Left ventricle myocardium inferior (tissue), 1 donor: ENCODE measurements around the gene SEC11C. TPM values are rescaled to one million over a fixed set of nuclear protein-coding genes. Genes with fewer than 3 reads are reported as not detected.

Experiments used
- DNase-seq: peaks from one replicate; pipeline ENCODE4 v3.0.0-alpha.2; 2020
- H3K27ac ChIP-seq: fragments of 200-600 bp; replicated peaks from 2 replicates; pipeline ENCODE4 v1.8.0; 2021
- H3K27me3 ChIP-seq: fragments of 200-600 bp; 2 replicates; pipeline ENCODE4 v1.8.0; 2021; ENCODE audit warnings: low read depth
- H3K36me3 ChIP-seq: fragments of 200-600 bp; 2 replicates; pipeline ENCODE4 v1.8.0; 2021
- H3K4me1 ChIP-seq: fragments of 200-600 bp; 2 replicates; pipeline ENCODE4 v1.8.0; 2021
- H3K4me3 ChIP-seq: fragments of 200-600 bp; 2 replicates; pipeline ENCODE4 v1.8.0; 2021; ENCODE audit warnings: mild to moderate bottlenecking, moderate library complexity
- H3K9me3 ChIP-seq: fragments of 200-600 bp; replicated peaks from 2 replicates; pipeline ENCODE4 v1.8.0; 2021
- intact Hi-C: fragments of 100-400 bp; cut with micrococcal nuclease; formaldehyde crosslinking; loops from one replicate; pipeline ENCODE4 v1.11.0; 2022
- total RNA-seq: library from RNA; stranded (reverse); fragmentation: NEBNext Ultra II Directional; extraction: Animal tissue kit (Norgen Biotek cat#: 25700); gene quantifications from one replicate; pipeline ENCODE4 v1.2.1, GENCODE V29; 2021
- TF ChIP-seq, protein P1 (sequence below): fragments of 200-600 bp; IDR thresholded peaks from 2 replicates; pipeline ENCODE4 v1.8.0; 2021; ENCODE audit warnings: antibody characterized with exemption, mild to moderate bottlenecking, borderline replicate concordance
- donor health status: DM: no; HTN: yes; CAD: no; lungs with severe emphysema.

SEC11C gene
- total RNA-seq, 1 donor from 2014 or later = 24.4 TPM

DNA sequence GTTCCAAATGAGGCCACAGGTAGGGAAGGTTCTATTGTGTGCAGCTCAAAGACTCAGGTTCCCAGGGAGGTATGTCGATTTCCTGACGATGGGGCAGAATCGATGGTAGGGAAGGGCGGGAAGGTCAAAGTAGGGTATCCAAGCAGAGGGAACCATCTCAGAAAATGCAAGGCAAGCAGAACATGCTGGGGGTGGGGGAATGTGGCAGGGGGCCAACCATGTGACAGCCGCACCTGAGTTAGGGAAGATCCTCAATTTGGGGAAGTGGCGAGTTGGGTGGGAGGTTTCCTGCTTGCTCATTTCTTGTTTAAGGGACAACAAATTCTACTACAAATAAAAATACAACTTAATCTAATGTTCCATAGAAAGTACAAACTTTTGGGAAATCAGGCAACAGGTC is 58.5 kb downstream of the SEC11C start:
- Histone ChIP-seq H3K4me3 (no peak overlapping the region), H3K27ac (no peak overlapping the region), H3K36me3 (no peaks in the 10 kb centered on the region), H3K9me3 (no peaks in the 10 kb centered on the region), H3K27me3 (peaks cover 12% of the 10 kb centered on the region), H3K4me1 (no peaks in the 10 kb centered on the region)
- no peak for DNase-seq
- TF ChIP-seq, protein P1, sequence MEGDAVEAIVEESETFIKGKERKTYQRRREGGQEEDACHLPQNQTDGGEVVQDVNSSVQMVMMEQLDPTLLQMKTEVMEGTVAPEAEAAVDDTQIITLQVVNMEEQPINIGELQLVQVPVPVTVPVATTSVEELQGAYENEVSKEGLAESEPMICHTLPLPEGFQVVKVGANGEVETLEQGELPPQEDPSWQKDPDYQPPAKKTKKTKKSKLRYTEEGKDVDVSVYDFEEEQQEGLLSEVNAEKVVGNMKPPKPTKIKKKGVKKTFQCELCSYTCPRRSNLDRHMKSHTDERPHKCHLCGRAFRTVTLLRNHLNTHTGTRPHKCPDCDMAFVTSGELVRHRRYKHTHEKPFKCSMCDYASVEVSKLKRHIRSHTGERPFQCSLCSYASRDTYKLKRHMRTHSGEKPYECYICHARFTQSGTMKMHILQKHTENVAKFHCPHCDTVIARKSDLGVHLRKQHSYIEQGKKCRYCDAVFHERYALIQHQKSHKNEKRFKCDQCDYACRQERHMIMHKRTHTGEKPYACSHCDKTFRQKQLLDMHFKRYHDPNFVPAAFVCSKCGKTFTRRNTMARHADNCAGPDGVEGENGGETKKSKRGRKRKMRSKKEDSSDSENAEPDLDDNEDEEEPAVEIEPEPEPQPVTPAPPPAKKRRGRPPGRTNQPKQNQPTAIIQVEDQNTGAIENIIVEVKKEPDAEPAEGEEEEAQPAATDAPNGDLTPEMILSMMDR = no peak
- intact Hi-C loops = no loop called here

DNA sequence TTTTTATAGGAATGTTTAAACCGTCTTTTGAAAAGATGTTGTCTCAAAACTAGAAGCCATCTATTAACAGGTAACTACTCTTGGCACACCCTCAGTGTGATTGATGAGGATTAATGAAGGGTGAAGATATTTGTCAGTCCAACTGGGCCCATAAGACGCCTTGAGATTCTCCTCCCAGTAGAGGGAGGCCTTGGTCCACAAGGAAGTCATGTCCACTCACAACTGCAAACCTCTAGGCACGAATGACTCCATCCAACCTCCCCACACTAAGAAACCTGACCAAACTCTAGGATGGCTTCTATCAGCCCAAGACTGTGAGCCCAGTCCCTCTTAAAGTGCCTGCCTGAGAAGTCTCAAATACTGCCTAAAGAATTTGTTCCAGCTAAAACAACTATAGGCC is 61.1 kb downstream of the SEC11C start:
- intact Hi-C loops = no loop called here
- DNase-seq = no peak
- Histone ChIP-seq H3K27ac (no peak overlapping the region), H3K36me3 (no peaks in the 10 kb centered on the region), H3K4me1 (no peaks in the 10 kb centered on the region), H3K4me3 (no peak overlapping the region), H3K9me3 (no peaks in the 10 kb centered on the region), H3K27me3 (peaks cover 12% of the 10 kb centered on the region)
- TF ChIP-seq, protein P1 = no peak

DNA sequence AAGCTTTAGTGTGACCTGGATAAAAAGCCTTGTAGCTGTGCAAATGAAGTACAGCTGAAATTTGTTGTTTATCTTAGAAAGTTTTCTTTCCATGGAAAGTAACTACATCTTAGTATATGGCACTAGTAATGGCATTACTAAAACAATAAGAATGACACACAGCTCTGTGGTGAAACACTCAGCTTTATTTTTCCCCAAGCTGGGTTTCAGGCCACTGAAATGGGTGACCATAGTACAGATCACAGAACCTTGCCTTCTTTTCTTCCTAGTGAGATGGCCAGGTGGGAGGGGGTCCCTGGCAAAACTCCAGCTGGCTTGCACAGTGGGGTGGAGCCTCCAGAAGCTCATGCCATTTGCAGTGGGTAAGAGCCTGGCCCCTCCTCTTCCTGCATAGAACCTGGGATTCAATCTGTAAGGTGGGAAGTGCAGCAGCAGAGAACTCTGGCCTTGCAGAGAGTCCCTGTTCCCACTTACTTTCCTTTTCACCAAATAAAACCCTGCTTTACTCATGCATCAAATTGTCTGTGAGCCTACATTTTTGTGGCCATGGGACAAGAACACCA is 62.7 kb downstream of the SEC11C start:
- no peak for DNase-seq
- TF ChIP-seq, protein P1 = no peak
- intact Hi-C loops = no loop called here

DNA sequence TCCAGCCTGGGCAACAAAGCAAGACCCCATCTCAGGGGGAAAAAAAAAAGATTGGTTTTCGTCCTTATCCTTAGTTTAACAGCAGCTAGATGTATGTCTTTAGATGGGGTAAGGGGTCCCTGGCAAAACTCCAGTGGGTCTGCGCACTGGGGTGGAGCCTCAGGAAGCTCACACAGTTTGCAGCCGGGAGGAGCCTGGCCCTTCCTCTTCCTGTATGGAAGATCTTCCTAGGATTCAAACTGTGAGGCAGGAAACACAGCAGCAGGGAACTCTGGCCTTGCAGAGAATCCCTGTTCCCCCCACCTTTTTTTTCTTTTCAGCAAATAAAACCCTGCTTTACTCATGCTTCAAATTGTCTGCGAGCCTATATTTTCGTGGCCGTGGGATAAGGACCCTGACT is 67.8 kb downstream of the SEC11C start:
- H3K4me3 ChIP-seq = no peak overlapping the region
- H3K27ac ChIP-seq = no peak overlapping the region
- H3K27me3 ChIP-seq = peaks cover 30% of the 10 kb centered on the region
- no peaks in the 10 kb centered on the region for H3K9me3 ChIP-seq
- H3K36me3 ChIP-seq = no peaks in the 10 kb centered on the region
- TF ChIP-seq, protein P1 = no peak
- DNase-seq = no peak
- intact Hi-C loops = no loop called here
- no peaks in the 10 kb centered on the region for H3K4me1 ChIP-seq

More for the DNA sequence above, 62.7 kb downstream of the SEC11C start:
- H3K4me1 ChIP-seq = no peaks in the 10 kb centered on the region
- no peaks in the 10 kb centered on the region for H3K9me3 ChIP-seq
- H3K27ac ChIP-seq = no peak overlapping the region
- H3K27me3 ChIP-seq = peaks cover 25% of the 10 kb centered on the region
- no peaks in the 10 kb centered on the region for H3K36me3 ChIP-seq
- no peak overlapping the region for H3K4me3 ChIP-seq

Other genes with a start within 250 kb of the SEC11C start
- not detected for gene GRP, start 80.3 kb downstream of the SEC11C start, total RNA-seq
- not detected for gene RAX, start 133.6 kb downstream of the SEC11C start, total RNA-seq
- not detected for gene CPLX4, start 178.8 kb downstream of the SEC11C start, total RNA-seq
- gene LMAN1, start 219.4 kb downstream of the SEC11C start, total RNA-seq = 56.8 TPM